Measurements from ENCODE around the gene MTR.
"Not testable (repeated sequence)": the region's sequence is repeated elsewhere in the genome, so short reads cannot be mapped to it uniquely, and the experiment has no call there.

Gene MTR

GRCh38 chr1:236893626-236894545 is 98.8 kb downstream of the MTR start:
- TF ChIP-seq CTCF (IDR thresholded peaks at IDR 0.05): no peak
- no peak for TF ChIP-seq ZFX (IDR thresholded peaks at IDR 0.05; ENCODE audit: borderline replicate concordance)
- no peak overlapping the region for H3K27ac ChIP-seq

GRCh38 chr1:236895665-236896387 is 100.7 kb downstream of the MTR start:
- H3K27ac ChIP-seq: no peak overlapping the region
- TF ChIP-seq CTCF (IDR thresholded peaks at IDR 0.05) (no peak), ZFX (IDR thresholded peaks at IDR 0.05; ENCODE audit: borderline replicate concordance) (no peak)

- no peak for TF ChIP-seq CTCF (IDR thresholded peaks at IDR 0.05)
- no peak for TF ChIP-seq ZFX (IDR thresholded peaks at IDR 0.05; ENCODE audit: borderline replicate concordance)
- H3K27ac ChIP-seq: no peak overlapping the region
These were observed 101.6 kb downstream of the MTR start for GRCh38 chr1:236896716-236897115.

GRCh38 chr1:236904892-236905741 is 110.0 kb downstream of the MTR start:
- TF ChIP-seq ZFX (IDR thresholded peaks at IDR 0.05; ENCODE audit: borderline replicate concordance) (no peak), CTCF (IDR thresholded peaks at IDR 0.05) (no peak)

GRCh38 chr1:236907205-236907604 is 112.1 kb downstream of the MTR start:
- H3K27ac ChIP-seq: no peak overlapping the region
- TF ChIP-seq CTCF (IDR thresholded peaks at IDR 0.05) (no peak), ZFX (IDR thresholded peaks at IDR 0.05; ENCODE audit: borderline replicate concordance) (no peak)

More at GRCh38 chr1:236904892-236905741, 110.0 kb downstream of the MTR start:
- H3K27ac ChIP-seq: no peak overlapping the region

GRCh38 chr1:236908669-236909068 is 113.6 kb downstream of the MTR start:
- no peak overlapping the region for H3K27ac ChIP-seq
- TF ChIP-seq ZFX (IDR thresholded peaks at IDR 0.05; ENCODE audit: borderline replicate concordance) (no peak), CTCF (IDR thresholded peaks at IDR 0.05) (no peak)

- not testable (repeated sequence) for H3K27ac ChIP-seq
These were observed 116.0 kb downstream of the MTR start for GRCh38 chr1:236911047-236911446.
